Measurements from ENCODE around the gene NMUR2.

NMUR2 gene

GRCh38 chr5:152367554-152367953, 37.5 kb downstream of the NMUR2 start:
- H3K4me1 ChIP-seq (ENCODE audit: control insufficient read depth, insufficient read depth, low read length) = no peaks in the 10 kb centered on the region
- no peaks in the 10 kb centered on the region for H3K36me3 ChIP-seq (ENCODE audit: insufficient read depth, low read length)
- H3K9me3 ChIP-seq (replicated peaks; ENCODE audit: low read length) = peaks cover 2% of the 10 kb centered on the region
- no peak overlapping the region for H3K4me3 ChIP-seq (ENCODE audit: low read length)
- no peaks in the 10 kb centered on the region for H3K27me3 ChIP-seq (ENCODE audit: control insufficient read depth, insufficient read depth, low read length)
- H3K9ac ChIP-seq (ENCODE audit: low read depth, low read length) = no peak overlapping the region
- H3K4me2 ChIP-seq (ENCODE audit: low read length) = no peak overlapping the region

- Histone ChIP-seq H3K27me3 (ENCODE audit: control insufficient read depth, insufficient read depth, low read length) (no peaks in the 10 kb centered on the region), H3K36me3 (ENCODE audit: insufficient read depth, low read length) (no peaks in the 10 kb centered on the region), H3K9ac (ENCODE audit: low read depth, low read length) (no peak overlapping the region), H3K4me3 (ENCODE audit: low read length) (no peak overlapping the region), H3K4me1 (ENCODE audit: control insufficient read depth, insufficient read depth, low read length) (no peaks in the 10 kb centered on the region), H3K4me2 (ENCODE audit: low read length) (no peak overlapping the region), H3K9me3 (replicated peaks; ENCODE audit: low read length) (peaks cover 2% of the 10 kb centered on the region)
These were observed 38.4 kb downstream of the NMUR2 start for GRCh38 chr5:152366716-152367115.

GRCh38 chr5:152364899-152365298, 40.2 kb downstream of the NMUR2 start:
- Histone ChIP-seq H3K4me3 (ENCODE audit: low read length) (no peak overlapping the region), H3K27me3 (ENCODE audit: control insufficient read depth, insufficient read depth, low read length) (no peaks in the 10 kb centered on the region), H3K9ac (ENCODE audit: low read depth, low read length) (no peak overlapping the region), H3K4me2 (ENCODE audit: low read length) (no peak overlapping the region), H3K36me3 (ENCODE audit: insufficient read depth, low read length) (no peaks in the 10 kb centered on the region), H3K4me1 (ENCODE audit: control insufficient read depth, insufficient read depth, low read length) (no peaks in the 10 kb centered on the region), H3K9me3 (replicated peaks; ENCODE audit: low read length) (peaks cover 2% of the 10 kb centered on the region)

- no peak overlapping the region for H3K4me3 ChIP-seq (ENCODE audit: low read length)
- peaks cover 2% of the 10 kb centered on the region for H3K9me3 ChIP-seq (replicated peaks; ENCODE audit: low read length)
- H3K4me2 ChIP-seq (ENCODE audit: low read length) = no peak overlapping the region
- no peak overlapping the region for H3K9ac ChIP-seq (ENCODE audit: low read depth, low read length)
- H3K27me3 ChIP-seq (ENCODE audit: control insufficient read depth, insufficient read depth, low read length) = no peaks in the 10 kb centered on the region
- H3K36me3 ChIP-seq (ENCODE audit: insufficient read depth, low read length) = no peaks in the 10 kb centered on the region
- no peaks in the 10 kb centered on the region for H3K4me1 ChIP-seq (ENCODE audit: control insufficient read depth, insufficient read depth, low read length)
These were observed 40.9 kb downstream of the NMUR2 start for GRCh38 chr5:152364172-152364571.

GRCh38 chr5:152358861-152359568, 46.1 kb downstream of the NMUR2 start:
- H3K9me3 ChIP-seq (replicated peaks; ENCODE audit: low read length) = peaks cover 2% of the 10 kb centered on the region
- H3K9ac ChIP-seq (ENCODE audit: low read depth, low read length) = no peak overlapping the region
- H3K4me3 ChIP-seq (ENCODE audit: low read length) = no peak overlapping the region
- no peak overlapping the region for H3K4me2 ChIP-seq (ENCODE audit: low read length)
- no peaks in the 10 kb centered on the region for H3K36me3 ChIP-seq (ENCODE audit: insufficient read depth, low read length)
- no peaks in the 10 kb centered on the region for H3K27me3 ChIP-seq (ENCODE audit: control insufficient read depth, insufficient read depth, low read length)
- H3K4me1 ChIP-seq (ENCODE audit: control insufficient read depth, insufficient read depth, low read length) = no peaks in the 10 kb centered on the region

- Histone ChIP-seq H3K4me2 (ENCODE audit: low read length) (no peak overlapping the region), H3K4me3 (ENCODE audit: low read length) (no peak overlapping the region), H3K4me1 (ENCODE audit: control insufficient read depth, insufficient read depth, low read length) (no peaks in the 10 kb centered on the region), H3K9ac (ENCODE audit: low read depth, low read length) (no peak overlapping the region), H3K9me3 (replicated peaks; ENCODE audit: low read length) (no peaks in the 10 kb centered on the region), H3K36me3 (ENCODE audit: insufficient read depth, low read length) (no peaks in the 10 kb centered on the region), H3K27me3 (ENCODE audit: control insufficient read depth, insufficient read depth, low read length) (no peaks in the 10 kb centered on the region)
These were observed 48.6 kb downstream of the NMUR2 start for GRCh38 chr5:152356506-152356905.

- no peaks in the 10 kb centered on the region for H3K4me1 ChIP-seq (ENCODE audit: control insufficient read depth, insufficient read depth, low read length)
- H3K36me3 ChIP-seq (ENCODE audit: insufficient read depth, low read length) = no peaks in the 10 kb centered on the region
- no peaks in the 10 kb centered on the region for H3K9me3 ChIP-seq (replicated peaks; ENCODE audit: low read length)
- no peak overlapping the region for H3K9ac ChIP-seq (ENCODE audit: low read depth, low read length)
- no peak overlapping the region for H3K4me2 ChIP-seq (ENCODE audit: low read length)
- H3K4me3 ChIP-seq (ENCODE audit: low read length) = no peak overlapping the region
- no peaks in the 10 kb centered on the region for H3K27me3 ChIP-seq (ENCODE audit: control insufficient read depth, insufficient read depth, low read length)
These were observed 50.0 kb downstream of the NMUR2 start for GRCh38 chr5:152355061-152355460.

- Histone ChIP-seq H3K4me1 (ENCODE audit: control insufficient read depth, insufficient read depth, low read length) (no peaks in the 10 kb centered on the region), H3K27me3 (ENCODE audit: control insufficient read depth, insufficient read depth, low read length) (no peaks in the 10 kb centered on the region), H3K36me3 (ENCODE audit: insufficient read depth, low read length) (no peaks in the 10 kb centered on the region), H3K9me3 (replicated peaks; ENCODE audit: low read length) (no peaks in the 10 kb centered on the region), H3K4me3 (ENCODE audit: low read length) (no peak overlapping the region), H3K4me2 (ENCODE audit: low read length) (no peak overlapping the region), H3K9ac (ENCODE audit: low read depth, low read length) (no peak overlapping the region)
These were observed 52.1 kb downstream of the NMUR2 start for GRCh38 chr5:152353001-152353400.

GRCh38 chr5:152349683-152350526, 55.2 kb downstream of the NMUR2 start:
- Histone ChIP-seq H3K9me3 (replicated peaks; ENCODE audit: low read length) (no peaks in the 10 kb centered on the region), H3K9ac (ENCODE audit: low read depth, low read length) (no peak overlapping the region), H3K36me3 (ENCODE audit: insufficient read depth, low read length) (no peaks in the 10 kb centered on the region), H3K4me1 (ENCODE audit: control insufficient read depth, insufficient read depth, low read length) (no peaks in the 10 kb centered on the region), H3K27me3 (ENCODE audit: control insufficient read depth, insufficient read depth, low read length) (no peaks in the 10 kb centered on the region), H3K4me3 (ENCODE audit: low read length) (no peak overlapping the region), H3K4me2 (ENCODE audit: low read length) (no peak overlapping the region)
